ENCODE results near the gene KIFC3.
"Not testable (repeated sequence)": the region's sequence is repeated elsewhere in the genome, so short reads cannot be mapped to it uniquely, and the experiment has no call there.

KIFC3 gene, protein sequence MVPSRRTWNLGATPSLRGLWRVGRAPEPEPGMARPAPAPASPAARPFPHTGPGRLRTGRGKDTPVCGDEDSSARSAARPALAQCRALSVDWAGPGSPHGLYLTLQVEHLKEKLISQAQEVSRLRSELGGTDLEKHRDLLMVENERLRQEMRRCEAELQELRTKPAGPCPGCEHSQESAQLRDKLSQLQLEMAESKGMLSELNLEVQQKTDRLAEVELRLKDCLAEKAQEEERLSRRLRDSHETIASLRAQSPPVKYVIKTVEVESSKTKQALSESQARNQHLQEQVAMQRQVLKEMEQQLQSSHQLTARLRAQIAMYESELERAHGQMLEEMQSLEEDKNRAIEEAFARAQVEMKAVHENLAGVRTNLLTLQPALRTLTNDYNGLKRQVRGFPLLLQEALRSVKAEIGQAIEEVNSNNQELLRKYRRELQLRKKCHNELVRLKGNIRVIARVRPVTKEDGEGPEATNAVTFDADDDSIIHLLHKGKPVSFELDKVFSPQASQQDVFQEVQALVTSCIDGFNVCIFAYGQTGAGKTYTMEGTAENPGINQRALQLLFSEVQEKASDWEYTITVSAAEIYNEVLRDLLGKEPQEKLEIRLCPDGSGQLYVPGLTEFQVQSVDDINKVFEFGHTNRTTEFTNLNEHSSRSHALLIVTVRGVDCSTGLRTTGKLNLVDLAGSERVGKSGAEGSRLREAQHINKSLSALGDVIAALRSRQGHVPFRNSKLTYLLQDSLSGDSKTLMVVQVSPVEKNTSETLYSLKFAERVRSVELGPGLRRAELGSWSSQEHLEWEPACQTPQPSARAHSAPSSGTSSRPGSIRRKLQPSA

DNA sequence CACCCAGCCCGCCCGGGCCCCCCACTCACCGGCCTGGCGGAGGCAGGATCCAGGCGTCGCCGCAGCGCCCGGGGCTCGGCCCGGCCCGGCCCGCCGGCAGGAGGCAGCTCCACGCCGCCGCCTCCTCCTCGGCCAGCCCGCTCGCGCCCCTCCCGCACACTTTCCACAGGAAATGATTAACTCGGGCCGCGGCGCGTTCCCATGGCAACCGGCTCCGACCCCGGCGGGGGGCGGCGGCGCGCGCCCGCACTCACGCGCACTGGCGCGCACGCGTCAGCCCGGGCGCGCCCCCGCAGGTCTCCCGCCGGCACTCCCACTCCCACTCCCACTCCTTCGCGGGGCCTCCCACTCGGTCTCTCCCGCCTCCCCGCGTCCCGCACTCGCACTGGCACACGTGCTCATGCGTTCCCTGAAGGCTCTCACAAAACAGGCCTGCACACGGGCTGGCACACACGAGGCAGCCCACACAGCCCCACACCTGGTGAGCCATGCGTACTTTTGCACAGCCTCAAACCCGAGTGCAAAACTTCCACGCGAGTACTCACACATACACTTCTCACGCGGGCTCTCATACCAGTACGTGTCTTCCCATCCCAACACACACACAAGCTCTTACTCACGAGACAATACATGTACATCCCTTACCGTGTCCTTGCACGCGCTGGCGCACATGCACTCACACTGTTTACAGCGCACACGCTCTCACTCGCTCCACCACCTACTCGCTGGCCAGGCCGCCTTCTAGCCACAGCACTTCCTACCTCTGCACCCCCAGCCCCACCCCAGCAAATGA lies at the start of gene KIFC3:
TSS of gene KIFC3 (minus strand) at position 151 of the 793 bp plus-strand sequence. CDS start 4,248 bp downstream, outside the sequence.
- no peak for TF ChIP-seq Cebpa-rat (IDR thresholded peaks at IDR 0.05)
- peaks cover 0 to 16% (median 6%) of the 10 kb centered on the region in 11 experiments; a peak in 6 of 22 replicates for H4K20me1 ChIP-seq
- H3K9ac ChIP-seq = peak within 1 kb of the TSS; percentile 80 to 95 (median 86)
- peaks cover 0 to 10% (median 3%) of the 10 kb centered on the region in 11 experiments; a peak in 14 of 22 replicates for H3K36me3 ChIP-seq
- H3K4me1 ChIP-seq = peaks cover 71 to 85% (median 80%) of the 10 kb centered on the region in 10 experiments
- peak within 1 kb of the TSS; percentile 94 to 100 (median 99) for H3K4me2 ChIP-seq
- peak within 1 kb of the TSS; percentile 80 to 91 (median 84) for H3K27ac ChIP-seq
- H3K4me3 ChIP-seq = peak within 1 kb of the TSS; percentile 64 to 83 (median 74)
- H3K27me3 ChIP-seq = no peaks in the 10 kb centered on the region
- H3K9me3 ChIP-seq (replicated peaks in 1 of 11) = no peaks in the 10 kb centered on the region

DNA sequence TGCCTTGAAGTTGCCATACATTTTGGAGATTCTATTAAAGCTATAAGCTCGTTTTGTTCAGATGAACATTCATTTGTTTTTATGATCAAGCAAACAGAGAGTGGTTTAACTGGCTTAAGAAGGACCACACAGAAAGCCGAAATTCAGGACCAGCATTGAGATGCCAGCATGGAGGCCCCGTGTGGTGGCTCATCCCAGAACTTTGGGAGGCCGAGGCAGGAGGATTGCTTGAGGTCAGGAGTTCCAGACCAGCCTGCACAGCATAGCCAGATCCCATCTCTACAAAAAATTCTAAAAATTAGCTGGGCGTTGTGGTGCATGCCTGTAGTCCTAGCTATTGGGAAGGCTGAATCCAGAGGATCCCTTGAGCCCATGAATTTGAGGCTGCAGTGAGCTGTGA lies 45.9 kb upstream of the KIFC3 start:
- no peak overlapping the region for H3K9ac ChIP-seq

DNA sequence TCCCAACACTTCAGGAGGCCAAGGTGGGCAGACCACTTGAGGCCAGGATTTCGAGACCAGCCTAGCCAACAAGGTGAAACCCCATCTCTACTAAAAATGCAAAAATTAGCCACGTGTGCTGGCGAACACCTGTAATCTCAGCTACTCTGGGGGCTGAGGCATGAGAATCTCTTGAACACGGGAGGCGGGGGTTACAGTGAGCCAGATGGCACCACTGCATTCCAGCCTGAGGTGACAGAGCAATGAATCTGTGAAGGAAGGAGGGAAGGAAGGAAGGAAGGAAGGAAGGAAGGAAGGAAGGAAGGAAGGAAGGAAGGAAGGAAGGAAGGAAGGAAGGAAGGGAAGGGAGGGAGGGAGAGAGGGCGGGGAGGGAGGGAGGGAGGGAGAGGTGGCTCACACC lies 44.6 kb upstream of the KIFC3 start:
- not testable (repeated sequence) for H3K27me3 ChIP-seq; H3K9me3 ChIP-seq (replicated peaks in 1 of 11); H4K20me1 ChIP-seq; H3K9ac ChIP-seq; H3K4me2 ChIP-seq; H3K36me3 ChIP-seq; H3K27ac ChIP-seq; H3K4me3 ChIP-seq
- H3K4me1 ChIP-seq = peaks cover 0 to 16% (median 6%) of the 10 kb centered on the region in 10 experiments; a peak in 5 of 20 replicates

More for the DNA sequence above, 45.9 kb upstream of the KIFC3 start:
- H3K4me2 ChIP-seq = no peak overlapping the region
- no peaks in the 10 kb centered on the region for H3K9me3 ChIP-seq (replicated peaks in 1 of 11)
- H3K27ac ChIP-seq = no peak overlapping the region
- peaks cover 0 to 16% (median 6%) of the 10 kb centered on the region in 10 experiments; a peak in 5 of 20 replicates for H3K4me1 ChIP-seq
- no peak for TF ChIP-seq Cebpa-rat (IDR thresholded peaks at IDR 0.05)
- no peak overlapping the region for H3K4me3 ChIP-seq
- H4K20me1 ChIP-seq = no peaks in the 10 kb centered on the region
- H3K36me3 ChIP-seq = no peaks in the 10 kb centered on the region
- H3K27me3 ChIP-seq = no peaks in the 10 kb centered on the region

DNA sequence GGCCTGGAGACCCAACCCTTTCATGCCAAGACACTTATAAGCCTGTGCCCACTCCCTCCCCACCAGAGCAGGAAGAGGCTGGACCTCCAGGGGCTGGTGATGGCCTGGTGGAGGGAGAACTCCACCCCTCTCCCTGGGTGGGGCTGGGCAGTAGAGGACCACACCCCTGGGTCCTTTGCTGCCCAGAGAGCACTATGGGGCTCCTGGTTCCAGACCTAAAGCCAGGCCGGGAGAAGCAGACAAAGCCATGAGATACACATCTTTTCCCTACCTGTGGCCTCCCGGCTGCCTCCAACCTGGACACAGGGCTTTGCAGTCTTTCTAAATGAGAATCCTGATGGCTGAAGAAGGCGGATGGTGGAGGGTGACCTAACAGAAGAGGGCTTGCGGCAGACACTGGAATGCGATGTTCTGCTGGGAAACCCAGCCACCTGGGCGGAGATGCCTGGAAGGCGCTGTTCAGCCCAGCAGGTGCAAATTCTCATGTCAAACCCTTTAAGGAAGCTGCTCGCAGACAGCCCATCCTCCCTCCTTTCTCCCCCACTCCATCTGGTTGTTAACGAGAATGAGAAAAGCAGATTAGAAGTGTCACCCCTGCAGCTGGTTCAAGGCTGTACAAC lies 43.9 kb upstream of the KIFC3 start:
- TF ChIP-seq Cebpa-rat (IDR thresholded peaks at IDR 0.05) = no peak
- Histone ChIP-seq H3K36me3 (no peaks in the 10 kb centered on the region), H3K4me1 (peaks cover 0 to 16% (median 6%) of the 10 kb centered on the region in 10 experiments; a peak in 5 of 20 replicates), H3K4me3 (no peak overlapping the region), H3K4me2 (peak overlapping the region in 4 of 11 experiments; percentile 17 to 37 (median 31); a peak in 4 of 22 replicates), H3K9ac (no peak overlapping the region), H3K27me3 (no peaks in the 10 kb centered on the region), H4K20me1 (no peaks in the 10 kb centered on the region), H3K27ac (no peak overlapping the region), H3K9me3 (replicated peaks in 1 of 11) (no peaks in the 10 kb centered on the region)

DNA sequence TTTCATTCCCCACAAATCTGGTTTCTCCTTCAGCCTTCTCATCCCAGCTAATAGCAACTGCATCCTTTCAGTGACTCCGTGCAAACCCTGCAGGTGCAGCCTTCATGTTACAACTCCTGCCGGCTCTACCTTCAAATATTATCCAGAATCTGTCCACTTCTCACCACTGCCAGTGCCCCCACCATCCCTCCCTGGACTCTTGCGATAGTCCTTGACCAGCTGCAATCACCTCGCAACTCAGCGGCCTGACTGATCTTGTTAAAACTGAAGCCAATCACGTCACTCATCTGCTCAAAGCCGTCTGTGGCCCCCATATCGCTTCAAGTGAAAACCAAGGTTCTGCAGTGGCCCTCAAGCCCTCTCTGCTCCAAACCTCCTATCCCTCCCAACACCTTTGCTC lies 42.8 kb upstream of the KIFC3 start:
- Histone ChIP-seq H3K4me1 (peaks cover 0 to 11% (median 6%) of the 10 kb centered on the region in 10 experiments; a peak in 5 of 20 replicates), H3K36me3 (no peaks in the 10 kb centered on the region), H3K4me2 (no peak overlapping the region), H3K9me3 (replicated peaks in 1 of 11) (no peaks in the 10 kb centered on the region), H3K27ac (no peak overlapping the region), H3K27me3 (no peaks in the 10 kb centered on the region), H3K9ac (no peak overlapping the region), H3K4me3 (no peak overlapping the region), H4K20me1 (no peaks in the 10 kb centered on the region)
- TF ChIP-seq Cebpa-rat (IDR thresholded peaks at IDR 0.05) = no peak

DNA sequence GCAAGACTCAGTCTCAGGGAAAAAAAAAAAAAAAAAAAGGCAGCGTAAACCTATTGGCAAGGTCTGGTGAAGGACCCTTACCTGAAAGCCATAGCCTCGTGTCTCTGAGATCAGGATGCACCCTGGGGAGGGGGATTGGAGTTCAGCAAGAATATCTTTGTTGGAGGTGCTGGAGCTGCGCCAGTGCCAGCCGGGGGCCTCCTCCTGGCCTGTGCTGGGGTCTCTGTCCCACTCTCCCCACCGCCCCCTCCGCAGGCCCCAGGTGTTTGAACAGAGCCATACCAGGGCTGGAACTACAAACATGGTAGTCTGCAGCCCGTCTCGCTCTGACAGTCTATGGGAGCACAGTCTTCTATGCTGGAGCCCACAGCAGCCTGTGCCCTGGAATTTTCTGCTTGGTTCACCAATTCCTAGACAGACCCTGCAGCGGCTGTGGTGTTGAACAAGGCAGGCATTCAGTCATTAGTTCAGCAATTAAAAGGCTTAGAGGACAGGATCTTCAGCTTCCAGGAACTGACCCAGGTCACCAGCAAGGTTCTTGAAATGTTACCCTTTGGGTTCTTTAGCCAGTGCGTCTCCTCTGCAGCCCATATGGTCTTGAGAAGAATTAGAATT lies 42.2 kb upstream of the KIFC3 start:
- peaks cover 0 to 11% (median 6%) of the 10 kb centered on the region in 10 experiments; a peak in 5 of 20 replicates for H3K4me1 ChIP-seq
- H3K4me2 ChIP-seq = no peak overlapping the region
- no peaks in the 10 kb centered on the region for H3K9me3 ChIP-seq (replicated peaks in 1 of 11)
- no peak for TF ChIP-seq Cebpa-rat (IDR thresholded peaks at IDR 0.05)
- H3K36me3 ChIP-seq = no peaks in the 10 kb centered on the region
- H3K4me3 ChIP-seq = no peak overlapping the region
- H3K9ac ChIP-seq = no peak overlapping the region
- H4K20me1 ChIP-seq = no peaks in the 10 kb centered on the region
- H3K27me3 ChIP-seq = no peaks in the 10 kb centered on the region
- no peak overlapping the region for H3K27ac ChIP-seq

DNA sequence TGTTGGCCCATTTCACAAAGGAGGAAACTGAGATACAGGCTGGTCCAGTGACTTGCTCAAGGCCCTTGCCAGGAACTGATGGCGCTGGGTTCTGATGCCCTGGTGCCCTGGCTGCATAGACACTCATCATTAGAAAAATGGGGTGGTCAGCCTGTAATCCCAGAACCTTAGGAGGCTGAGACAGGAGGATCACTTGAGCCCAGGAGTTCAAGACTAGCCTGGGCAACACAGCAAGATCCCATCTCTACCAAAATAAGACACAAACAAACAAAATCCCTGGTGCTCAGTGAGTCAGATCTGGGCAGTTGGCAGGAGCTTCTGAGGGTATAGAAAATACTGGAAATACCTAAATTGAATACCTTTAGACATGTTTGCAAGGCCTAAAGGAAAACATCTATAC lies 41.1 kb upstream of the KIFC3 start:
- peaks cover 0 to 11% (median 6%) of the 10 kb centered on the region in 10 experiments; a peak in 5 of 20 replicates for H3K4me1 ChIP-seq
- no peak for TF ChIP-seq Cebpa-rat (IDR thresholded peaks at IDR 0.05)
- no peak overlapping the region for H3K27ac ChIP-seq
- H4K20me1 ChIP-seq = no peaks in the 10 kb centered on the region
- no peaks in the 10 kb centered on the region for H3K36me3 ChIP-seq
- no peaks in the 10 kb centered on the region for H3K27me3 ChIP-seq
- no peak overlapping the region for H3K9ac ChIP-seq
- no peaks in the 10 kb centered on the region for H3K9me3 ChIP-seq (replicated peaks in 1 of 11)
- no peak overlapping the region for H3K4me2 ChIP-seq
- no peak overlapping the region for H3K4me3 ChIP-seq

DNA sequence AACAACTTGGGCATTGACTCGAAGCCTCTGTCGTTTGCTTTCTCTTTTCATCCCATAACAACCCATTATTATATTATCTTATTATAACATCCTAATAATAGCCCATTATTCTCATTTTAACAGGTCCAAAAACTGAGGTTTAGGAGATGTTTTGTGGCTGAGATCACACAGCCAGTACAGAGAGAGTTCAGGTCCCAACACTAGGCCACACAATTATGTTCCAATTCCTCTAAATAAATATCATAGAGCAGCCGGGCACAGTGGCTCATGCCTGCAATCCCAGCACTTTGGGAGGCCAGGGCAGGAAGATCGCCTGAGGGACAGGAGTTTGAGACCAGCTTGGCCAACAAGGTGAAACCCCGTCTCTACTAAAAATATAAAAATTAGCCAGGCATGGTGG lies 40.3 kb upstream of the KIFC3 start:
- Histone ChIP-seq H3K36me3 (no peaks in the 10 kb centered on the region), H3K4me3 (no peak overlapping the region), H3K9ac (no peak overlapping the region), H3K27ac (no peak overlapping the region), H3K4me2 (no peak overlapping the region), H3K9me3 (replicated peaks in 1 of 11) (no peaks in the 10 kb centered on the region), H4K20me1 (no peaks in the 10 kb centered on the region), H3K4me1 (peaks cover 0 to 11% (median 6%) of the 10 kb centered on the region in 10 experiments; a peak in 6 of 20 replicates), H3K27me3 (no peaks in the 10 kb centered on the region)
- TF ChIP-seq Cebpa-rat (IDR thresholded peaks at IDR 0.05) = no peak
